Hematopoietic multipotent progenitor cell treated with erythropoietin and hydrocortisone succinate and interleukin-3 and kit ligand, for 8 days (in vitro differentiated cells): ENCODE data around the gene ASGR1.

ENCODE experiments used
- DNase-seq: peaks from one replicate; pipeline ENCODE4 v3.0.0-alpha.2; 2015

The ASGR1 gene

DNA sequence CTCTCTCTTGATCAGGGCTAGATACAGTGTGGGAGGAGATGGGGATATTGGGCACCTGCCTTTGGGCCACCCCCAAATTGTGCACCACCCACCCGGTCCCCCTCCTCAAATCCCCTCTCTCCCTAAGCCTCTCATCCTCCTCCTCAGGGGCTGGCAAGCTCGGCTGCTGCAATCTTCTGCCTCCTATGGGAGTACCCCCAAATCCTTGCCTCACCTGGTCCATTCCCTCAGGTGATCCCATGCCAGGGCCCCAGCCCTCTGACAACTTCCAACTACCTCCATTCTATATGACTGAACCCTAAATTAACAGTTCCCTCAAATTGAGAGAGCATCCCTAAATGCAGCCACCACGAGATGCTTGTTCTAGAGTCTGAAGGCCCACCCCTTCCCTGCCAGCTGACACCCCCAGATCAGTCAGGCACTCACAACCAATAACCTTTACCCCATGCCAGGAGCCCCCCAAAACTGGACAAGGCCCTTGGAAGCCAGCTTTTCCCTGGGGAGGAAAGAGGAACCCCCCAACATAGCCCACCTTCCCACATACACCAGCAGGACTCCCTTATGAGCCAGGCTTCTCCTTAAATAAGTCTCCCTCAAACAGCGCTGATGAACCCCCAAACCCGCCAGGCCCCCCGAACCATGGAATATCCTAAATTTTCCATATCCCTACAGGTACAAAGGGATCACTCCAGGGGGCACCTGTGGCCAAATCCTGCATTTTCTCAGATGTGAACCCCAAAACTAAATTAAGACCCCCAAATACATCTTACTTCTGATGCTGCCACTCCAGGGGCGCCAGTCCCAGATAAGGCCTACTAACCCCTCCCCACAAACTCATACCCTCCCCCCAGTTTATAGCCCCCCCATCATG is 37.3 kb upstream of the ASGR1 start:
- no peak for DNase-seq

DNA sequence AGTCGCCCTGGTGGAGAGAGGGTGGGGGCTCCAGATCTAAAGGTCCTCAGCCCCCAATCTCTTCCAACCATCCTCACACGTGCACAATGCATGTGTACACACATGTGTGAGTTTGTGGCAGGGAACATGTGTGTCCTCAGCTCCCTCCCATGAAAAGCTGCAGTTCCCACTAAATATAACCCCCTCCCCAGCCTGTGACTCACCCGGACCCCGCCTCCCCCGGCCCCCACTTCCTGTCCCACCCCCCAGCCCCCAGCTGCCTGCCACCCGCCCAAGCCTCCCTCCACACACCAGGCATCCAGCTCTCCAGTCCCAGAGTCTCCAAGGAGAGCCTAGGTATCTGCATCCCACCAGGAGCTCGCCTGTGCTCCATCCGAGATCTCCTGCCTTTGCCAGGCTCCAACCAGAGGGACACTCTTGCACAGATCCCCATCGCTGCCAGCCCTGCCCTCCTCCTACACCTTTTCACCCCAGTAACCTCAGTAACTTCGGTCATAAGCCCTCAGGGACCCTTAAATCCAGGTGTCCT is 36.5 kb upstream of the ASGR1 start:
- no peak for DNase-seq

DNA sequence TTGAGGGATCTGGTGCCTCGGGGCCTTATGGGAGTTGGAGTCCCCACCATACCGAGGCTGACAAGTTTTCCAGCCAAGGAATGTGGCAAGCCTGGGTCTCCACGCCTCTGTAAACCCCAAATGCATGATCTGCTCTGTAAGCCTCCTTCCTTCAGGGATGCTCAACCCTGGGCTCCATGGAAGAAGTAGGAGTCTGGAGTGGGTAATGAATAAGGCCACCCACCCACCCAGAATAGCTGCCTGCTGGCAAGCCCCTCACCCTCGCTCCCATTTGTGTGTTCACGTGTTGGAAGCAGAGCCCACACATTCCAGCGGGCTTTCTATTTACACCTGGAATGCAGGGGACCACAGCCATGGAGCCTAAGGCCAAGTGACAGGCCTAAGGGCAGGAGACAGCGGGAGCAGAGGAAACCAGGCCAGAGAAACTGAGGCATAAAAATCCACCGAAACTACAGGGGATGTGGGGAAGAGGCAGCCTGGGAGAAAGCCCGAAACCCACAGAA is 36.0 kb upstream of the ASGR1 start:
- no peak for DNase-seq

DNA sequence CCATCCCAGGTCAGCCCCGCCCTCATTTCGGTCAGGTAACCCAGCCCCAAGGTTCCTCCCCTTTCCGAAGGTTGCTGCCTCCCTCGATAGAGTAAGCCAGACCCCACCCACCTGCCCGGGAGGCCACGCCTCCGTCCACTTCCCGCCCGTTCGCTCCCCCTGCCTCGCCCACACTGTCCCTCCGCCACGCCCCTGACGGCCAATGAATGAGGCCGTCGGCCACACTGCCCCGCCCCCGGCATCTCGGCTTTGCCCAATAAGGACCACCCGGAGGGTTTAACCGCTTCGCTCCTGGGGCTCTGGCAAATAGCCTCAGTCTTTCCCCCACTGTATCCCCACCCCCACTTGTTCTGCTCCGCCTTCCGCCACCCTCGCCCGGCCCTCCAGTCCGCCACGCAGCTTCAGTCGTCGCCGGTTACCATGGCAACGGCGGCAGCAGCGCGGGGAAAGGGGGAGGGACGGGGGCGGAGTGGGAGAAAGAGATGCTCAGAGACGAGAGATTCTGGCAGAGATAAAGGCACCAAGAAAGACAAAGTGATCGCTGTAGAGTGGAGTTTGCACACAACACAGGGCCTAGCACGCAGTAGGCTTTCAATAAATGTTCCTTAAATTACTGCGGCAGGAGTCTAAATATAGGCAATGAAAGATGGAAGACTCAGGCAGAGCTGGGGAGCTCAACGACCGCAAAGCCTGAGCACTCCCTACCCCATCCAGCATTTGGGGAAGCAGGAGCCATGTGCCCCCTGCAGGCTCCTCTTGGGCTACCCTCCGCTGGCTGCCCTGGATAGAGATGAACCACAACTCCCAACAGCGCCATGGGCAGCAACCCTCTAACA is 35.3 kb upstream of the ASGR1 start:
- DNase-seq = peak; percentile 98

DNA sequence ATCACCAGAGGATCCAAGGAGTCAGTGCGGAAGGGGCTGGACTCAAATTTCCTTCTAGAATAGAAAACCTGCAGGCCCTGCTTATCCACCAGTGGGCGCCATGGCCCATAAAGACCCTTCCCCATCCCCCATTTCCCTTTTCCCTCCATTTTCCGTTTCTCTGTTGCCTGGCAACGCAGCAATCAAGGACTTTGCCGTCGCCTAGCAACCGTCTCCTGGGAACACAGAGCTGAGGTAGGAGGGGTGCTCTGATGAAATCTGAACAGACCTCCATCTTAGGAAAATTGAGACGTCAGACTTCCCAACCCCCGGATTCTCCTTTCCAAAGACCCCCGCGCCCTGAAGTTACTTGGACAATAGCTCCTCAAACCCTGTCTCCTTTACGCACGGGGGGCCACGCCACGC is 34.7 kb upstream of the ASGR1 start:
- peak; percentile 81 for DNase-seq

DNA sequence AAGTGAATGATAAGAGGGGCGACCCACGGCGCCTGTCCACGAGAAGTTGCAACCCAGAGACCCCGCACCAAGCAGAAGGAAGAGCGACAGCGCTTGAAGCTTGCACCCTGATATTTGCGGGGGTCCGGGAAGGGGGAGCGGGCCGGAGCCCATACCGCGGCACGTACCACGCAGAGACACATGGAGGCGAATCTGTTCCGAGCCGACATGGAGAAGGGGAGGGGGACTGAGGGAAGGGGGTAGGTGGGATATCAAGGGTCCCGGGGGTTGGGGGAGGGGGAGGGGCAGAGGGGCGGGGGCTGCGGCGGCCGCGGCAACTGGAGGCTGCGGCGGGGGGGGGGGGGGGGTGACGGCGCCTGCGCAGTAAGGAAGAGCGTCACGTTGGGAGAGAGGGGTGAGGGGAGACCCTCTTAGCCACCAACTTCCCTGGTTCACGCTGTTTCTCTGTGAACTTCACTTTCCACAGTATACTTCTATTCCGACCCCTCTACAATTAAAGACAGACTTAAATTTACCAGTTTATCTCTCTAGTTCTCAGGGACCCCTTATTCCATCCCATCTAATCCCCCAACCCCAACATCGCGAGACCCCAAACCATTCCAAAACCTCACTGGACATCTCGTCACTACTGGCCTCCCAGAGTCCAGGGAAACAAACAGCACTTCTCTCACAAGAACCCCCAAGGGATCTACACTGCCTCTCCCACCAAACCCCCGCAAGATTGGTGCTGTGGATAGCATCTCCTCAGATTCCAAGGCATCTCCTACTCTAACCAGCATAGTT is 32.5 kb upstream of the ASGR1 start:
- DNase-seq = no peak

DNA sequence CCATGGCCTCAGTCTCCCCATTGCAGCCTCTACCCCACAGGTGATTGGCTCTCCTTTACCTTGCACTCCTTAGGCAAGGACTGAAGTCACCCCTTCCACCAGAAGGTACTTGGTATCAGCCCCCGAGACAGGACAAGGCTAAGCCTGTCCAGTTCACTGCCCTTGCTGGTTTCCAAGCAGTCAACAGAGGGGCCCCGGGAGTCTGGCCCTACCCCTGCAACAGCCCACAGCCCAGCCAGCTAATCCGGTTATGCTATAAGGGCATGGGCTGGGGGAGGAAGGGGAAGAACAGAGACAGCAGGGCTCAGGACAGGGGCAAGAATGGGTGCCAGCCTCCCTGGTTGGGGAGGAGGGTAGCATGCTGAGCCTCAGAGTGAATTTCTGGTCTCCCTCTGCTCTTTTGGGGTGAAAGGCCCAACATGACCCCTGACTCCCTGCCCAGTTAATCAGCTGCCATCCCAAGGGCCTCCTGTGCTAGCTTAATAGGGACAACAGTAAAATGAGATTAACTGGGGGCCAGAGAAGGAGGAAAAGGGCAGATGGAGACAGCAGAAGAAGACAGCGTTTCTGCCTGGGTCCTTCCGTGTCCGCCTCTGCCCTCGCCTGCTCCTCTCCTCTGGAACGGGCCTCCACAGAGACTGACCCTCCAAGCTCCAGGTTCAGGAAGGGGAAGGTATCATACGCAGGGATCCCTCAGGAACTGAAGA is 29.7 kb upstream of the ASGR1 start:
- DNase-seq = no peak

DNA sequence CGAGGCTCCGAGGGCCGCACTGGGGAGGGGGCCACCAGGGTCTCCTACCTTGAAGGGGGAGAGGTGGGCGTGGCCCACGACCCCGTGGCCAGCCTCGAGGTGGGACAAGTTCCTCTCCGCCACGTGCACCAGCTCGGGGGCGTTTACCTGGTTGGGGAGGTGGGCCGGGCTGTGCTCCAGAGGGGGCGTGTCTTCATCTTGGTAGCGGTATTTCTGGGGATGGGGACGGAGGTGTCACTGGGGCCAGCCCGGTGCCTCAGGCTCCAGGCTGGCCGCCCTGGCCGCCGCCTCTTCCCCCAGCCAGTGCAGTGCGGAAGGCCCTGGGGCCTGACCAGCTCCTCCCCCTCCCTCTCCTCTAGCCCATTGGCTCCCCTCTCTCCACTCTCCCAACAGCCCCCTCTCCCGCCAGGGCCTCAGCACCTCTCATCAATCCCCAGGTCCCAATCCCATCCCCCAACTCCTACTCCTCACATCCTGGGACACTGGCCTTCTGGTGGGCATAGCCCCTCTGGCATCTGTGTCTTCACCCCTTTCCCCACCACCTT is 28.9 kb upstream of the ASGR1 start:
- DNase-seq = no peak

DNA sequence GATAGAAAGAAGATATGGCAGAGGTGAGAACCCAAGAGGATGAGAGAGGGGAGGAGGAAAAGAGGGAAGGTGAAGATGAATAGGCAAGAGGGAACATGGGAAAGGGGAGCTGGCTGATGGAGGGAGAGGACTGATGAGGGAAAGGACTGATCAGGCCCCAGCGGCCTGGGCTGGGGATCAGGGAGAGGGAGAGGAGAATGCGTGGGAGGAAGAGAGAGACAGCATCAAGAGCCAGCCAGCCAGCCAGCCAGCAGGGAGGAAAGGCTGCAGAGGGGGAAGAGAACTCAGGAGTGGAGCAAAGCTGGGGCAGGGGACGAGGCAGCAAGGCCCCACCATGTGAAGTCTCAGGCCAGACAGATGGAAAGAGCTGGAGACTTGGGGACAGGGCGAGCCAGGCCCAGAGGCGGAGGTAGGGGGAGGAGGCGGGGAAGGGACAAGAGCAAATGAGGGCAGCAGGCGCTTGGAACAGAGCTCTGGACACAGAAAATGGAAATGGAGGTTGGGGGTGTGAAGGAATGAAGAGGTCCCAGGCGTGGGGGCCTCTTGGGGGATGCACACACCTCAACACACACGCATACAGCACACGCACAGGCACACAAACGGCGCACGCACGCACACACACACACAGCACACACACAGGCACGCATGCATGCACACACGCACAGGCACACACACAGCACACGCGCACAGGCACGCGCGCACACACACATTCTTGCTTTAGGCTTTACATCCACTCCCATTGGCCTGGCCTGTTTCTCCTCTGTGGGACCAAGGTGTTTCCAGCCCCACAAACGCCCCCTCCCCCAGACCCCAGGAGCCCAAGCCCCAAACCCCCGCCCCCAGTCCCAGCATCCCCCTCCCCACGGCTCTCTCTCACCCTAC is 28.2 kb upstream of the ASGR1 start:
- DNase-seq = no peak

DNA sequence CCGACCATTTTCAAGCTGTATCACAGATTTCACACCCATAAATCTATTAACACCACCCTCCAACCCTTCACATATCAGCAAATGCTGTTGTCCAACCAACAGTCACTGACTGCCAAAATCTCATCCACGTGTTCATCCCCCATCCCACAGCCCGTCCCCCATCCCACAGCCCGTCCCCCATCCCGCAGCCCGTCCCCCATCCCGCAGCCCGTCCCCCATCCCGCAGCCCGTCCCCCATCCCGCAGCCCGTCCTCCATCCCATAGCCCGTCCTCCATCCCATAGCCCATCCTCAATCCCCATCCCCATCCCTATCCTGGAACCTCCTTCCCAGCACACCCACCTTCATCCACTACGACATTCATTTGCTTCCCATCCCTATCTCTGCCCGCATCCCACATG is 26.4 kb upstream of the ASGR1 start:
- no peak for DNase-seq

DNA sequence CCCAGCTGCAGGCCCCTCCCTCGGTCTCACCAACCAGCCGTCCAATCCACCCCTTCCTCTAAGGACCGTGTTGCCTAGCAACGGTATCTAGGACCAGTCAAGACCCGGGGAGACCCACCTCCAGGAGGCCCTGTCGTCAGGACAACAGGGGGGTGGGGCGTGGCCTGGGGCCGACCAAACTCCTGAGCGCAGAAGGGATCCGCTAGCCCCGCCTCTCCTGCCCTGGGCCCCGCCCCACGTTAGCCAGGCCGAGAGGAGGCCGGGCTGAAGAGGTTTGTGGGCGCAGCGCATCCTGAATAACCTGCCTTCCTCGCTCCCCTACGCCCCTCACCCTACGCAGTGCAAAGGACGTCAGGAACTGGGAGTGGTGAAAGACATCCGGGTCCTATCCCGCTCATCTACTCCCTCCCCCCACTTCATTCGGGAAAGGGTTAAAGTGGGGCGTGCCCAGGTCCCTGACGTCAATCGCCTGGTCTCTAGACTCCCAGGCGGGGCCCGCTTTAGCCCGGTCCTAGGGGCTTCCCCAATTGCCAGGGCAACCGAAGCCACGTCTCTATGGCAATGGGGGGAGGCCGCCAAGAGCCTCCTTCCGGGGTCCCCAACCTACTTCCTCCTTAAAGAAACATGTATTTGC is 25.8 kb upstream of the ASGR1 start:
- DNase-seq = peak; percentile 82

DNA sequence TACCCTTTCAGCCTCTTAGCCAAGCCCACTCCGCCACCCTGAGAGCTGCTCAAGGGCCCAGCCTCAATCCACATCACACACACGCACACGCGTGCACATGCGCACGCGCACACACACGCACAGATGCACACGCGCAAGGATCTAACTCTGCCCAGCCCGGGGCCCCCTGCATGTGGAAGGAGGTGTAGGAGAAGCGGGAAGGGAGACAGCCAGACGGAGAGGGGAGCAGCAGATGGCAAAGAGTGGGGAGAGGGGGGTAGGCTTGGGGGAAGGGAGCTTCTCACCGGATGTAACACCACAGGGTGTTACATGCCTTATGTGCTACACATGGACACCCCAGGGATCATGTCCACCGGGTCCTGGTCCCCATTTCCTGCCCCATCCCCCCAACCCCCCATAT is 25.2 kb upstream of the ASGR1 start:
- no peak for DNase-seq

DNA sequence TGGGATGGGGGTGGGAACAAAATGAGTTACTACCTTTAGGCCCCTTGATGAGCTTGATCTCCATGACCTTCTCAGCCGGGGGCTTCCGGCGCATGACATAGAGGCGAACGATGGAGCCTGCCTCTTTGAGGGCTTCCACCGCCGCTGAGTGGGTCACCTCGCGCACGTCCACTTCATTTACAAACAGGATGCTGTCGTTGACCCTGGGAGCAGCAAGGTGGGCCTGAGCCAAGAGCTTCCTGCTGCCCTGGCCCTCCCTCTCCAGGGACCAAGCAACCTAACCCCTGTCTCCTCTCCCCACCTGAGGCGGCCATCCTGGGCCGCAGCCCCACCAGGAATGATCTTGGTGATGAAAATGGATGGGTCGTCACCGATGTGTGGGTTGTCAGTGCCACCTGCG is 24.2 kb upstream of the ASGR1 start:
- no peak for DNase-seq

DNA sequence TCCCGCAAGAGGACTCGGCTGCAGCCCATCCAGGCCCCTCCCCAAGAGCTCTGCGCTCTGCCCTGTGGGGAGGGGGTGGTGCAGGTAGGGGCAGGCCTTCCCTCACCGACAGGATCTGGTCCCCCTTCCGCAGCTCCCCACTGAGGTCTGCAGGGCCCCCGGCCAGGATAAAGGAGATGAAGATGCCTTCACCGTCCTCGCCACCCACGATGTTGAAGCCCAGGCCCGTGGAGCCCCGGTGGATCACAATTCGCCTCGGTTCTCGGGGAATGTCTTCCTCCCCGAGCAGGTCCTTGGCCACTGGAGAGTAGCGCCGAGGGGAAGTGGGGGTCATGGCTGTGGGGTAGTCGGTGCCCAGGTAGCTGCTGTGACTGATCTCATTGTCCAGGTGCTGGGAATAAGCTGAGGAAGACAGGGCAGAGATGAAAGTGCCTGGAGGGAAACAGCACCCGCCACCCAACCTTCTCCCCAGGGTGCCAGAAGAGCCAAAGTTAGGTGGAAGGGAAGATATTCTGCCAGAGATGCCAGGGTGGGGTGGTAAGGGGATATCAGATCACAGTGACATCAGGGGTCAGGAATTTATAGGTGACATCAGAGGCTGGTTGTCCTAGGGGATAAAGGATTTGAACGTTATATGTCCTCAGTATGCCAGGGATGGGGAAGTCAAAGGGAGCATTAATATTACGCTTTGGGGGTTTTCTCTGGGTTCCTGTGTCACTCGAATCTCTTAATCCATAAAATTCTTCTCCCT is 17.7 kb upstream of the ASGR1 start:
- no peak for DNase-seq

DNA sequence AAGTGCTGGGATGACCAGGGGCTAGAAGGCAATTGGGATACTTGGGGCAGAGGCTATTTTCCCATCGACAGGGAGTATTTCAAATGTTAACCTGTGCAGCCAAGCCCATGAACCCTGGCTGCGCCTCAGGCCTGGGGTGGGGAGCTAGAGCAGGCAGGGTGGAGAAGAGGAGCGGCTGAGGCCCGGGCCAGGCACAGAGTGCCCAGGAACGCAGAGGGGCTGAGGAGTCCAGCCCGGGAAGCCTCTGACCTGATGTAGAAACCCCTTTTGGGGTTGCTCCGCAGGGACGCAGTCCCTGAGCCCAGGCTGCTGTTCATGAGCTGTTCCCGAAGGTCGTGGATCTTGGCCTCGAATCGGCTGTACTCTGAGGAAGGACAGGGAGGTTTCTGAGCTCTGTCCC is 16.8 kb upstream of the ASGR1 start:
- no peak for DNase-seq

DNA sequence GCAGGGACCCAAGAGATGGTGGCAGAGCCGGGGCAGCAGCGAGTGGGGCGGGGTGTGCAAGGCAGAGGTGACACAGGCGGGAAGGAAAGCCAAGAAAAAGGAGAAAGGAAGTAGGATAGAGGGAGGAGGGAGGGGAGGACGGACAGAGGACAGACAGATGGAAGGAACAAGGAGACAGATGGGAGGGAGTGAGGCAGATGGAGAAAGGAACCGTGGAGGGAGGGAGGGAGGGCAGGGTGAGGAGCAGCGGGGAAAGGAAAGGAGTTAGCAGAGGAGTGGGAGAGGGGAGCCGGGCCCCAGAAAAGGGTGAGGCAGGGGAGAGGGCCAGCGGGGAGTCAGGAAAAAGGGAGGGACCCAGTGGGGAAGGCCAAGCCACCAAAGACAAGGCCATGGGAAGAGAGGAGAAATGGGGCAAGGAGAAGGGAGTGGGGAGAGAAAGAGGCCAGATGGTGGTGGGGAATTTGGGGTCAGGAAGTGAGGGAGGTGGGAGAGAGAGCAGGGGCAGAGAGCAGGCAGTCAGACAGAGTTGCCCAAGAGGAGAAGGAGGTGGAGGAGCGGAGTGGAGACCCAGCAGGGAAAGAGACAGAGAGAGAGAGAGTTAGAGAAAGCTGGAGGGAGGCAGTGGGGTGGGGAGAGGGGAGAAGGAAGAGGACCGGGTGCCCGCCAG is 13.2 kb upstream of the ASGR1 start:
- DNase-seq = no peak

DNA sequence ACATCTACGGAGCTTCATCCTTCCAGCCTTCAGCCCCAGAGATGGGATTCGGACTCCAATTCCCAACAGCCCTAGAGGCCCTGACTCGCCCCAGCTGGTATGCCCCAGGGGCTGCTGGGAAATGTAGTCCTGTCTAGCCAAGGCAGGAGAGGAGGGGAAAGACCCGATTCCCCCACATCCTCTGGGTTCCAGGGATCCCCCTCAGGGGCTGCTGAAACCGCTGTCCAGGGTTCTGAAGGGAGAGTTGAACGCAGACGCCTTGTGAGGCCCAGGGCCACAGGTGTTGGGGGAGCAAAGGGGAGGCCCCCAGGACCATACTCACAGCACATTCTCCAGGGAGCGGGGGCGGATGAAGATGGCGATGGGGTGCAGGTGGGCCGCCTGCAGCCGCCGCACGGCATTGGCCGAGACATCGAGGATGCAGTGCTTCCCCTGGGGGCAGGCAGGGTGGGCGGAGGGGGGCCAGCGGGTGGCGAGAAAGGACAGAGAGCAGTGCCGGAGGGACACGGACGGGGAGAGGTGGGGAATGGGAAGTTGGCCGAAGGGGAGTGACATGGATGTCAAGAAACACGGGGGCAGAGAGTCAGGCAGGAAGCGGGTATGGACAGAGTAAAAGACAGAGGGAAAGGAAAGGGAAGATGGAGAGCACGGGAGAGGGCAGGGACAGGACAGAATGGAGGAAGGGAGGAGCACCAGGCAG is 12.6 kb upstream of the ASGR1 start:
- DNase-seq = peak; percentile 26

DNA sequence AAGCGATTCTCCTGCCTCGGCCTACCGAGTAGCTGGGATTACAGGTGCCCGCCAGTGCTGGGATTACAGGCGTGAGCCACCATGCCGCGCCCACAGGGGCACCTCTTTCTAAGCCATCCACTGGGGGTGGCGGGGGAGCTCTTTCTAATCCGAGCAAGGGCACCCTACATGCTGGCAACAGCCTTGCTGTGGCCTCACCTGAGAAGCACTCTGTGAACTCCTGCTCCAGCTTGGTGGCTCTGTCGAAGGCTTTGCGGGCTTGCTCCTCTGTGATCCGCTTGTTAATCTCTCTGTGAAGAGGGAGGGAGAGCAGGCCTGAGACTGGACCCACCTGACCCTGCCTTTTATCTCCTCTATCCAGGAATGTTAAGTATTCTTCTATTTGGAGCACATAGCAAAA is 11.9 kb upstream of the ASGR1 start:
- no peak for DNase-seq
